ENCODE measurements around the gene PXT1.
"Not testable (repeated sequence)": the region's sequence is repeated elsewhere in the genome, so short reads cannot be mapped to it uniquely, and the experiment has no call there.

The PXT1 gene

GRCh38 chr6:36442671-36443470 is at the start of gene PXT1, which contains the start of gene KCTD20:
Gene PXT1, minus strand, starts transcription at chr6:36442854. Its CDS starts 16,772 bp downstream, at chr6:36426082.
Gene KCTD20, plus strand, starts transcription at chr6:36443000. Its CDS starts 27,098 bp downstream, at chr6:36470098.
- peak; percentile 83 for DNase-seq

- DNase-seq: no peak
These were observed 49.4 kb upstream of the PXT1 start for GRCh38 chr6:36492092-36492491.

- no peak for DNase-seq
These were observed 48.8 kb upstream of the PXT1 start for GRCh38 chr6:36491378-36491965.

GRCh38 chr6:36489426-36489825 is 46.8 kb upstream of the PXT1 start:
- no peak for DNase-seq

GRCh38 chr6:36488221-36488620 is 45.6 kb upstream of the PXT1 start:
- no peak for DNase-seq

GRCh38 chr6:36487698-36488097 is 45.0 kb upstream of the PXT1 start:
- DNase-seq: no peak

- DNase-seq: no peak
These were observed 42.1 kb upstream of the PXT1 start for GRCh38 chr6:36484736-36485135.

GRCh38 chr6:36483326-36483725 is 40.7 kb upstream of the PXT1 start:
- DNase-seq: not testable (repeated sequence)

GRCh38 chr6:36479256-36479655 is 36.6 kb upstream of the PXT1 start:
- DNase-seq: no peak

- DNase-seq: no peak
These were observed 35.4 kb upstream of the PXT1 start for GRCh38 chr6:36478051-36478526.

- DNase-seq: no peak
These were observed 27.3 kb upstream of the PXT1 start for GRCh38 chr6:36469946-36470345.

GRCh38 chr6:36469148-36469661 is 26.6 kb upstream of the PXT1 start:
- DNase-seq: no peak

- no peak for DNase-seq
These were observed 25.0 kb upstream of the PXT1 start for GRCh38 chr6:36467625-36468024.

- DNase-seq: no peak
These were observed 21.6 kb upstream of the PXT1 start for GRCh38 chr6:36464233-36464632.

- DNase-seq: no peak
These were observed 21.0 kb upstream of the PXT1 start for GRCh38 chr6:36463676-36464075.

- DNase-seq: no peak
These were observed 19.0 kb upstream of the PXT1 start for GRCh38 chr6:36461646-36462045.

GRCh38 chr6:36460916-36461315 is 18.3 kb upstream of the PXT1 start:
- DNase-seq: no peak

- DNase-seq: no peak
These were observed 16.8 kb upstream of the PXT1 start for GRCh38 chr6:36459501-36459900.

- no peak for DNase-seq
These were observed 12.9 kb upstream of the PXT1 start for GRCh38 chr6:36455486-36456027.

GRCh38 chr6:36452897-36453296 is 10.2 kb upstream of the PXT1 start:
- not testable (repeated sequence) for DNase-seq

- not testable (repeated sequence) for DNase-seq
These were observed 6.5 kb upstream of the PXT1 start for GRCh38 chr6:36449173-36449572.

- DNase-seq: no peak
These were observed 3.0 kb upstream of the PXT1 start for GRCh38 chr6:36445621-36446020.

GRCh38 chr6:36444470-36444869 is 1.8 kb upstream of the PXT1 start:
- no peak for DNase-seq
